ENCODE results near the gene KHDRBS2. TPM values are rescaled to one million over a fixed set of nuclear protein-coding genes. Genes with fewer than 3 reads are reported as not detected.

KHDRBS2 gene
- polyA plus RNA-seq, 1 of the 3 experiments (the other 2 are of a cell fraction) = not detected

- H3K79me2 ChIP-seq (ENCODE audit: insufficient read depth) = no peaks in the 10 kb centered on the region
- H3K4me1 ChIP-seq (ENCODE audit: control insufficient read depth in 1 of 2, insufficient read depth in 2 of 2, low read depth in 1 of 2, low read length in 1 of 2) = no peaks in the 10 kb centered on the region
- H3K4me2 ChIP-seq = no peak overlapping the region
- H2AFZ ChIP-seq (ENCODE audit: low read depth) = no peak overlapping the region
- no peaks in the 10 kb centered on the region for H4K20me1 ChIP-seq (ENCODE audit: insufficient read depth)
- CTCF ChIA-PET = no interaction called here
- H3K9me2 ChIP-seq = no peaks in the 10 kb centered on the region
- TF ChIP-seq EZH2phosphoT487 (IDR thresholded peaks at IDR 0.05; ENCODE audit: borderline replicate concordance, low read depth) (no peak), FOXM1 (IDR thresholded peaks at IDR 0.05; ENCODE audit: low read depth) (no peak), RCOR1 (IDR thresholded peaks at IDR 0.05; ENCODE audit: low read length) (no peak), GABPA (IDR thresholded peaks at IDR 0.05; ENCODE audit: low read depth) (no peak), RXRA (IDR thresholded peaks at IDR 0.05; ENCODE audit: borderline replicate concordance, low read depth) (no peak), JUND (IDR thresholded peaks at IDR 0.05) (no peak), YY1 (IDR thresholded peaks at IDR 0.05; ENCODE audit: low read depth) (no peak), USF2 (IDR thresholded peaks at IDR 0.05; ENCODE audit: borderline replicate concordance, low read depth, low read length) (no peak), SIN3A (IDR thresholded peaks at IDR 0.05; ENCODE audit: borderline replicate concordance, low read depth, low read length) (no peak)
- TF ChIP-seq, protein P1, sequence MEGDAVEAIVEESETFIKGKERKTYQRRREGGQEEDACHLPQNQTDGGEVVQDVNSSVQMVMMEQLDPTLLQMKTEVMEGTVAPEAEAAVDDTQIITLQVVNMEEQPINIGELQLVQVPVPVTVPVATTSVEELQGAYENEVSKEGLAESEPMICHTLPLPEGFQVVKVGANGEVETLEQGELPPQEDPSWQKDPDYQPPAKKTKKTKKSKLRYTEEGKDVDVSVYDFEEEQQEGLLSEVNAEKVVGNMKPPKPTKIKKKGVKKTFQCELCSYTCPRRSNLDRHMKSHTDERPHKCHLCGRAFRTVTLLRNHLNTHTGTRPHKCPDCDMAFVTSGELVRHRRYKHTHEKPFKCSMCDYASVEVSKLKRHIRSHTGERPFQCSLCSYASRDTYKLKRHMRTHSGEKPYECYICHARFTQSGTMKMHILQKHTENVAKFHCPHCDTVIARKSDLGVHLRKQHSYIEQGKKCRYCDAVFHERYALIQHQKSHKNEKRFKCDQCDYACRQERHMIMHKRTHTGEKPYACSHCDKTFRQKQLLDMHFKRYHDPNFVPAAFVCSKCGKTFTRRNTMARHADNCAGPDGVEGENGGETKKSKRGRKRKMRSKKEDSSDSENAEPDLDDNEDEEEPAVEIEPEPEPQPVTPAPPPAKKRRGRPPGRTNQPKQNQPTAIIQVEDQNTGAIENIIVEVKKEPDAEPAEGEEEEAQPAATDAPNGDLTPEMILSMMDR (IDR thresholded peaks at IDR 0.05) = no peak
- TF ChIP-seq, protein P2, sequence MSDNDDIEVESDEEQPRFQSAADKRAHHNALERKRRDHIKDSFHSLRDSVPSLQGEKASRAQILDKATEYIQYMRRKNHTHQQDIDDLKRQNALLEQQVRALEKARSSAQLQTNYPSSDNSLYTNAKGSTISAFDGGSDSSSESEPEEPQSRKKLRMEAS (IDR thresholded peaks at IDR 0.05; ENCODE audit: low read depth) = no peak
- H3F3A ChIP-seq (replicated peaks; ENCODE audit: insufficient read depth) = no peaks in the 10 kb centered on the region
- no peak for DNase-seq
- H3K36me3 ChIP-seq (replicated peaks in 1 of 2; ENCODE audit: control insufficient read depth in 1 of 2, insufficient read depth in 2 of 2, low read length in 1 of 2) = no peaks in the 10 kb centered on the region
- POLR2A ChIA-PET = no interaction called here
- no peak overlapping the region; a peak in 1 of 4 replicates for H3K4me3 ChIP-seq (ENCODE audit: low read depth in 2 of 2, low read length in 1 of 2)
- no peak overlapping the region for H3K9ac ChIP-seq
- H3K9me3 ChIP-seq = no peaks in the 10 kb centered on the region
- under 1% methylated on average over 3 of the region's 3 CpGs for WGBS (ENCODE audit: low lambda C conversion rate)
- no peak overlapping the region for H3K27ac ChIP-seq (ENCODE audit: low read depth in 2 of 2, low read length in 1 of 2)
- no peaks in the 10 kb centered on the region for H3K27me3 ChIP-seq (ENCODE audit: insufficient read depth)
These were observed 12.8 kb upstream of the KHDRBS2 start for GRCh38 chr6:62298745-62299392.

- Histone ChIP-seq H3K27me3 (ENCODE audit: insufficient read depth) (no peaks in the 10 kb centered on the region), H2AFZ (ENCODE audit: low read depth) (no peak overlapping the region), H3K4me3 (ENCODE audit: low read depth in 2 of 2, low read length in 1 of 2) (no peak overlapping the region), H3K79me2 (ENCODE audit: insufficient read depth) (no peaks in the 10 kb centered on the region), H3F3A (replicated peaks; ENCODE audit: insufficient read depth) (no peaks in the 10 kb centered on the region), H3K27ac (ENCODE audit: low read depth in 2 of 2, low read length in 1 of 2) (no peak overlapping the region), H3K4me2 (no peak overlapping the region), H3K9me3 (no peaks in the 10 kb centered on the region), H3K36me3 (replicated peaks in 1 of 2; ENCODE audit: control insufficient read depth in 1 of 2, insufficient read depth in 2 of 2, low read length in 1 of 2) (no peaks in the 10 kb centered on the region), H4K20me1 (ENCODE audit: insufficient read depth) (no peaks in the 10 kb centered on the region), H3K4me1 (ENCODE audit: control insufficient read depth in 1 of 2, insufficient read depth in 2 of 2, low read depth in 1 of 2, low read length in 1 of 2) (no peaks in the 10 kb centered on the region), H3K9ac (no peak overlapping the region), H3K9me2 (no peaks in the 10 kb centered on the region)
- ChIA-PET CTCF (interaction anchor here (1.2 kb wide), 1 partner anchor 12 kb away, joined by 3 read pairs; no protein-coding TSS in a partner anchor), POLR2A (no interaction called here)
- DNase-seq = no peak
- 5% methylated on average over 1 of the region's 1 CpG for WGBS (ENCODE audit: low lambda C conversion rate)
- TF ChIP-seq FOXM1 (IDR thresholded peaks at IDR 0.05; ENCODE audit: low read depth) (no peak), SMC3 (IDR thresholded peaks at IDR 0.05; ENCODE audit: low read depth, low read length) (no peak), MEF2A (IDR thresholded peaks at IDR 0.05; ENCODE audit: borderline replicate concordance, low read depth) (no peak), POLR2AphosphoS5 (IDR thresholded peaks at IDR 0.05; ENCODE audit: low read depth, low read length) (no peak), ELF1 (IDR thresholded peaks at IDR 0.05) (no peak), EP300 (IDR thresholded peaks at IDR 0.05; ENCODE audit: borderline replicate concordance in 1 of 2, low read depth in 1 of 2, low read length in 1 of 2) (no peak), FOXJ3 (CRISPR knock-in tag; IDR thresholded peaks at IDR 0.05) (no peak), RFX5 (IDR thresholded peaks at IDR 0.05; ENCODE audit: low read length) (no peak), TEAD4 (IDR thresholded peaks at IDR 0.05; ENCODE audit: borderline replicate concordance, insufficient read depth) (no peak)
- TF ChIP-seq, protein P1 (IDR thresholded peaks at IDR 0.05) = no peak
- TF ChIP-seq, protein P3, sequence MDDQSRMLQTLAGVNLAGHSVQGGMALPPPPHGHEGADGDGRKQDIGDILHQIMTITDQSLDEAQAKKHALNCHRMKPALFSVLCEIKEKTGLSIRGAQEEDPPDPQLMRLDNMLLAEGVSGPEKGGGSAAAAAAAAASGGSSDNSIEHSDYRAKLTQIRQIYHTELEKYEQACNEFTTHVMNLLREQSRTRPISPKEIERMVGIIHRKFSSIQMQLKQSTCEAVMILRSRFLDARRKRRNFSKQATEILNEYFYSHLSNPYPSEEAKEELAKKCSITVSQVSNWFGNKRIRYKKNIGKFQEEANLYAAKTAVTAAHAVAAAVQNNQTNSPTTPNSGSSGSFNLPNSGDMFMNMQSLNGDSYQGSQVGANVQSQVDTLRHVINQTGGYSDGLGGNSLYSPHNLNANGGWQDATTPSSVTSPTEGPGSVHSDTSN (IDR thresholded peaks at IDR 0.05) = no peak
These were observed 10.5 kb upstream of the KHDRBS2 start for GRCh38 chr6:62296541-62296940.

Data from SK-N-SH (cell line).